ENCODE data around the gene CDH19.

- no peak for TF ChIP-seq CTCF (IDR thresholded peaks at IDR 0.05)
- TF ChIP-seq ZFX (IDR thresholded peaks at IDR 0.05; ENCODE audit: borderline replicate concordance), result no peak
Measured at GRCh38 chr18:66632756-66633155, 28.9 kb upstream of the CDH19 start.
